ENCODE results near the gene LRRC3C.
"Not testable (repeated sequence)": the region's sequence is repeated elsewhere in the genome, so short reads cannot be mapped to it uniquely, and the experiment has no call there.

LRRC3C gene

DNA sequence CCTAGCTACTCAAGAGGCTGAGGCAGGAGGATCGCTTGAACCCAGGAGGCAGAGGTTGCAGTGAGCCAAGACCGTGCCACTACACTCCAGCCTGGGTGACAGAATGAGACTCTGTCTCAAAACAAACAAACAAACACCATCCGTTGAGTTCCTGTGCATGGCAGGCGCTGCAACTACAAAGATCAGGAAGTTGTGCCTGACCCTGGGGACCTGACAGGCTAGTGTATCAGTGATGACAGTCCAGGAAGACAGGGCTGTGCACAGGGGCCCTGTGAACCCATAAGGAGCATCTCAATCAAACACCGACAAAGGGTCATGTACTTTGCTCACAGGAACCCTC is 20.9 kb downstream of the LRRC3C start:
- H3K36me3 Mint-ChIP-seq (ENCODE audit: low read depth); H3K4me3 Mint-ChIP-seq; H3K27ac Mint-ChIP-seq; H3K9me3 Mint-ChIP-seq; intact Hi-C loops (cut with micrococcal nuclease): not testable (repeated sequence)
- Mint-ChIP-seq H3K4me1 (ENCODE audit: low read depth) (peaks cover 44% of the 10 kb centered on the region), H3K27me3 (peaks cover 29% of the 10 kb centered on the region)

DNA sequence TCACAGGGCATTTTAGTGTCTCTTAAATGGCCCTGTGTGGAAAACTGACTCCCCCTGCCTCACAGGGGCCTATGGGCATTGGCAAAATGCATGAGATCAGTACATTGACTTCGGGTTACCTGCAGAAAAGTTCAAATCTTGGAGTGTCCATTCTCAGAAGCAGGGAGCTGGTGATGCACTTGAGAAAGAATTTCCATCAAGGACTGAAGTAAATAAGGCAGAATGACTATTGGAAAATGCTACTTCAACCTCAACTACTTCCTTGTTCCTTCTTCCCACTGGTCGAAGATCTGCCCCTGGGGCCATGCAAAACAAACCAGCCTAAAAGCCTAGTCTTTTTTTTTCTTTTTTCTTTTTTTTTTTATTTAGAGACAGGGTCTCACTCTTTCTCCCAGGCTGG is 21.5 kb downstream of the LRRC3C start:
- Mint-ChIP-seq H3K27me3 (peaks cover 28% of the 10 kb centered on the region), H3K36me3 (ENCODE audit: low read depth) (no peaks in the 10 kb centered on the region), H3K4me1 (ENCODE audit: low read depth) (peaks cover 48% of the 10 kb centered on the region), H3K4me3 (no peak overlapping the region), H3K27ac (peak overlapping the region; percentile 32), H3K9me3 (no peaks in the 10 kb centered on the region)
- intact Hi-C loops (cut with micrococcal nuclease): no loop called here

DNA sequence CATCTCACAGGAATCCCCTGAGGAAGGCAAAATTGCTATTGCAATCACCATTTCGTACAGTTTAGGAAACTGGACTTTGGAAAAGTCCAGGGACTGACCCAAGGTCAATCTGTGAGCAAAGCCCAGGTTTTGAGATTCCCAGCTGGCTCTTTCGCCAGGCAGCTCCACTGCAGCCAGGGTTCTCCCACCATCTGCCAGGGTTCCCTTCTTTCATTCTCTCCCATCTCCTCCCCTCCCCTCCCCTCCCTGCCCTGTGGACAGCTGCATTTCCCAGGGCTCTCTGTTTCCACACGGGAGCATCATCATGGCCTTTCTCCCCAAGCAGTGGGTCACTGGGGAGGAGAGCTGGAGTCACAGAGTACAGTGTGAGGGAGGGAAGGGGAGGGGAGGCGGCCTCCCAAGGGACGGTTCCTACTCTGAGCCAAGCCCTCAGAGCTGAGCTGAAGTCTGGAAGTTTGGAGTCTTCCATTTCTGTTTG is 23.4 kb downstream of the LRRC3C start:
- intact Hi-C loops (cut with micrococcal nuclease): no loop called here
- Mint-ChIP-seq H3K27me3 (peaks cover 22% of the 10 kb centered on the region), H3K9me3 (no peaks in the 10 kb centered on the region), H3K36me3 (ENCODE audit: low read depth) (no peaks in the 10 kb centered on the region), H3K4me3 (no peak overlapping the region), H3K4me1 (ENCODE audit: low read depth) (peaks cover 58% of the 10 kb centered on the region), H3K27ac (no peak overlapping the region)

- Mint-ChIP-seq H3K27me3 (peaks cover 20% of the 10 kb centered on the region), H3K9me3 (no peaks in the 10 kb centered on the region), H3K4me1 (ENCODE audit: low read depth) (peaks cover 58% of the 10 kb centered on the region), H3K4me3 (peak overlapping the region; percentile 72), H3K27ac (peak overlapping the region; percentile 85), H3K36me3 (ENCODE audit: low read depth) (no peaks in the 10 kb centered on the region)
- intact Hi-C loops (cut with micrococcal nuclease): loop anchor here (2.0 kb wide), 1 partner anchor 25 kb away; the partner anchor contains the start of genes LRRC3C and ORMDL3
Observed at GRCh38 chr17:39951924-39952679, 24.6 kb downstream of the LRRC3C start.

DNA sequence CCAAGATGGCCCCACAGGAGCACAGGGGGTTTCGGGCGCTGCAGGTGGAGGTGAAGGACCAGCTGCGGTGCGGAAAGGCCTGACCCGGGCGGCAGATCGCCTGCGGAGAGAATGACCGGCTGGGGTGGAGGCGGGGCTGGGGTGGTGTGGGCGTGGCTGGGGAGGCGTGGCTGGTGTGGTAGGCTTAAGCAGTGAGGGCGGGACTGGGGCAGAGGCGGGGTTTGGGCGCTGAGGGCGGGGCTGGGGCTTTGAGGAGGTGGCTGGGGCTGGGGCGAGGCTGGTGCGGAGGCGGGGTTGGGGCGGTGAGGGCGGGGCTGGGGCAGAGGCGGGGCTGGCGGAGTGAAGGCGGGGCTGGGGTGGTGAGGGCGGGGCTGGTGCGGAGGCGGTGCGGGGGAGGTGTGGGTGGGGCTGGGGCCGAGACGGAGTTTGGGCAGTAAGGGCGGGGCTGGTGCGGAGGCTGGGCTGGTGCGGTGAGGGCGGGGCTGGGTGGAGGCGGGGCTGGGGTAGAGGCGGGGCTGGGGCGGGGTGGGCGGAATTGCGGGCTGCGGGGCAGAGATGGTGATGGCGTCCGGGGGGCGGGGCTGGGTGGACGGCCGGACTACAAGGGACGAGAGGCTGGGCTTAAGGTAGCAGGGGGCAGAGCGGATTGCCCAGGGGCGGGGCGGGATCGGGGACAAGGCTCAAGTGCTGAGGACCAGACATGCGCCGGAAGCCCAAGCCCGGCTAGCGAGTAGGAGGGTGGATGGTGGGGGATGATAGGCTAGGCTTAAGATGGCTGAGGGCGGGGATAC is 25.3 kb downstream of the LRRC3C start:
- Mint-ChIP-seq H3K27me3 (peaks cover 24% of the 10 kb centered on the region), H3K4me1 (ENCODE audit: low read depth) (peaks cover 58% of the 10 kb centered on the region), H3K9me3 (no peaks in the 10 kb centered on the region), H3K4me3 (peak overlapping the region; percentile 72), H3K27ac (peak overlapping the region; percentile 85), H3K36me3 (ENCODE audit: low read depth) (no peaks in the 10 kb centered on the region)
- intact Hi-C loops (cut with micrococcal nuclease): loop anchor here (1.0 to 2.0 kb wide), 2 partner anchors 26 to 27 kb away; partner anchors contain the start of genes LRRC3C, ORMDL3 and PSMD3

GRCh38 chr17:39953471-39953888 is 25.9 kb downstream of the LRRC3C start:
- H3K9me3 Mint-ChIP-seq: no peaks in the 10 kb centered on the region
- H3K4me3 Mint-ChIP-seq: peak overlapping the region; percentile 67
- H3K36me3 Mint-ChIP-seq (ENCODE audit: low read depth): no peaks in the 10 kb centered on the region
- intact Hi-C loops (cut with micrococcal nuclease): loop anchor here (1.0 to 2.0 kb wide), 2 partner anchors 27 kb away; partner anchors contain the start of genes LRRC3C, ORMDL3 and PSMD3
- H3K4me1 Mint-ChIP-seq (ENCODE audit: low read depth): peaks cover 60% of the 10 kb centered on the region
- H3K27me3 Mint-ChIP-seq: peaks cover 24% of the 10 kb centered on the region
- peak overlapping the region; percentile 82 for H3K27ac Mint-ChIP-seq

- peaks cover 58% of the 10 kb centered on the region for H3K4me1 Mint-ChIP-seq (ENCODE audit: low read depth)
- intact Hi-C loops (cut with micrococcal nuclease): no loop called here
- H3K27me3 Mint-ChIP-seq: peaks cover 24% of the 10 kb centered on the region
- H3K36me3 Mint-ChIP-seq (ENCODE audit: low read depth): no peaks in the 10 kb centered on the region
- no peak overlapping the region for H3K4me3 Mint-ChIP-seq
- H3K27ac Mint-ChIP-seq: no peak overlapping the region
- no peaks in the 10 kb centered on the region for H3K9me3 Mint-ChIP-seq
Observed at GRCh38 chr17:39954876-39955275, 27.3 kb downstream of the LRRC3C start.

DNA sequence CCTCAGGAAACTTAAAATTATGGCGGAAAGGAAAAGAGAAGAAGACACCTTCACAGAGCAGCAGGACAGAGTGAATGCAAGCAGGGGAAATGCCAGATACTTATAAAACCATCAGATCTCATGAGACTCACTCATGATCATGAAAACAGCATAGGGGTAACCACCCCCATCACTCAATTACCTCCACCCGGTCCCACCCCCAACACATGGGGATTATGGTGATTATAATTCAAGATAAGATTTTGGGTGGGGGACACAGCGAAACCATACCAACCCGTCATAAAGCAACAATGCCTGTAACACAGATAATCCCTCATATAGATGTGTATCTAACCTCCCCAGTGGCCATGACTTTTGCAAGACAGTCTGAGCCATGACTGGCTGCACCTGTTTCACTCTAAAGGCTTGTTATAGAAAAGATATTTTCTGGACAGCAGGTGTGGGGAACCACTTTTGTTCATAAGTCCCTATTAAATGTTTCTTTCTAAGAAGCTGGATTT is 28.2 kb downstream of the LRRC3C start:
- Mint-ChIP-seq H3K36me3 (ENCODE audit: low read depth) (no peaks in the 10 kb centered on the region), H3K4me1 (ENCODE audit: low read depth) (peaks cover 56% of the 10 kb centered on the region), H3K27ac (no peak overlapping the region), H3K27me3 (peaks cover 18% of the 10 kb centered on the region), H3K4me3 (no peak overlapping the region), H3K9me3 (no peaks in the 10 kb centered on the region)
- intact Hi-C loops (cut with micrococcal nuclease): no loop called here

DNA sequence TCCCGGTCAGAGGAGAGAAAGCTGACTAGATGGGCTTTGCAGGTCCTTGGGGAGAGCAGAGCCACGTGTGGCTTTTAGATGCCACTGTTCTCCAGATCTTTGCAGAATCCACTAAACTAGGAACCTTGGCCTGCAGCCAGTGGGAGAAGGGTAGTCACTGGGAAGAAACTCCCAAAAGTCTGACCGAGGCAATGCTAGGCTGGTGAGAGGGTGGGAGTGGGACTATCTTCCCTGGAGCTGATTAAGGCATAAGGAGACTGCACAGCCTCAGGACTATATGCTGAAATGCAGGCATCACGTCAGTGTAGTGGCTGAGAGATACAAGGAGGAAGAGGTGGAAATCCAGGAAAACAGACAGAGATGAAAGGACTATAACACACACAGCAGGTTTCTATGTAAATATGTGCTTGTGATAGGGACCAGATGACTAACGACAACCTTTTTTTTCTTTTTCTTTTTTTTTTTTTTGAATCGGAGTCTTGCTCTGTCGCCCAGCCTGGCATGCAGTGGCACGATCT is 33.1 kb downstream of the LRRC3C start:
- H3K27ac Mint-ChIP-seq: peak overlapping the region; percentile 87
- H3K9me3 Mint-ChIP-seq: no peaks in the 10 kb centered on the region
- H3K27me3 Mint-ChIP-seq: peaks cover 12% of the 10 kb centered on the region
- H3K4me3 Mint-ChIP-seq: no peak overlapping the region
- peaks cover 52% of the 10 kb centered on the region for H3K4me1 Mint-ChIP-seq (ENCODE audit: low read depth)
- intact Hi-C loops (cut with micrococcal nuclease): no loop called here
- H3K36me3 Mint-ChIP-seq (ENCODE audit: low read depth): no peaks in the 10 kb centered on the region

- no peaks in the 10 kb centered on the region for H3K9me3 Mint-ChIP-seq
- intact Hi-C loops (cut with micrococcal nuclease): no loop called here
- peak within 1 kb of the TSS; percentile 63 for H3K27ac Mint-ChIP-seq
- H3K4me3 Mint-ChIP-seq: no peak within 1 kb of the TSS
- H3K4me1 Mint-ChIP-seq (ENCODE audit: low read depth): peaks cover 72% of the 10 kb centered on the region
- no peaks in the 10 kb centered on the region for H3K36me3 Mint-ChIP-seq (ENCODE audit: low read depth)
- H3K27me3 Mint-ChIP-seq: peaks cover 10% of the 10 kb centered on the region
Observed at GRCh38 chr17:39962642-39963220, 35.2 kb downstream of the LRRC3C start, which contains the start of gene GSDMA. Gene GSDMA (plus strand): TSS chr17:39963004. CDS start chr17:39965688, 2,684 bp downstream.

GRCh38 chr17:39963829-39964228 is 36.3 kb downstream of the LRRC3C start:
- Mint-ChIP-seq H3K4me1 (ENCODE audit: low read depth) (peaks cover 72% of the 10 kb centered on the region), H3K9me3 (no peaks in the 10 kb centered on the region), H3K36me3 (ENCODE audit: low read depth) (no peaks in the 10 kb centered on the region), H3K4me3 (no peak overlapping the region), H3K27me3 (peaks cover 8% of the 10 kb centered on the region), H3K27ac (peak overlapping the region; percentile 10)
- intact Hi-C loops (cut with micrococcal nuclease): no loop called here

DNA sequence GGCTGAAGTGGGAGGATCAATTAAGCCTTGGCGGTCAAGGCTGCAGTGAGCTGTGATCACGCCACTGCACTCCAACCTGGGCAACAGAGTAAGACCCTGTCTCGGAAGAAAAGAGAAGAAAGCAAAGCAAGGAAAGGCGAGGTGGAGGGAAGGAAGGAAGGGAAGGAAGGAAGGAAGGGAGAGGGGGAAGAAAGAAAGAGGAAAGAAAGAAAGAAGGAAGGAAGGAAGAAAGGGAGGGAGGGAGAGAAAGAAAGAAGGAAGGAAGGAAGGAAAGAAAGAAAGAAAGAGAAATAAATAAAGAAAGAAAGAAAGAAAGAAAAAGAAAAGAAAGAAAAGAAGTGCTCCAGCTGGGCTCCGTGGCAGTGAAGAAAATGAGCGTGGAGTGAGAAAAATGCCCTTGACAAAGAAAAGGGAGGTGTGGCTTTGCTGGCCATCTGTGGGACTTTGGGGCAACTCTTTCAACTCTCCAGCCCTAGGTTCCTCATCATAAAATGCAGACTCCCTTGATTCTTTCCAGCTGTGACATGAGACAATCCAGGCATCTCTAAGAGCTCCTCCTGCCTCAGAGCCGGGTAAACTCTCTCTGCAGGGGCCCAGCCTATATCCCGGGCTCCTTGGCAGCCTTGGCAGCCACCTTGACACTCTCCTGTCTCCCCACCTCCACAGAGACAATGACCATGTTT is 37.6 kb downstream of the LRRC3C start:
- Mint-ChIP-seq H3K27me3 (peaks cover 10% of the 10 kb centered on the region), H3K9me3 (no peaks in the 10 kb centered on the region), H3K27ac (peak overlapping the region; percentile 91), H3K4me3 (peak overlapping the region; percentile 11), H3K36me3 (ENCODE audit: low read depth) (no peaks in the 10 kb centered on the region), H3K4me1 (ENCODE audit: low read depth) (peaks cover 75% of the 10 kb centered on the region)
- intact Hi-C loops (cut with micrococcal nuclease): no loop called here

DNA sequence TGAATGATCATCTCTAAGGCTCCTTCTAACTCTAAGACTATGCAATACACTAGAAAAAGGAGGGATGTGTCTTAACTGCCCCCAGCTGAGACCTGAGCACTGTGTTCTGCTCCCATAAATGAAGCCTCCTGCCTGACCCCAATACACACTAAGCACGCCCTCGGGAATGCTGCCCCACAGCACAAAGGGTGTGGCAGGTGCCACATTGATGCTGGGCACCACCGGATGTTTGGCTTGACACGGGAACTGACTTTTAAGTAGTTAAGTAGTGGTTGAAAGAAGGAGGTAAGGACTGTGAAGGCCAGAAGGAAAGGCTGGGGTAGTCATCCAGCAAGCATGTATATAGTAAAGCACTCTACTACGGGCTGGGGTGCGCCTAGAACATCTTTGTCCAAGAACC is 39.2 kb downstream of the LRRC3C start:
- Mint-ChIP-seq H3K9me3 (no peaks in the 10 kb centered on the region), H3K27ac (peak overlapping the region; percentile 91), H3K4me1 (ENCODE audit: low read depth) (peaks cover 81% of the 10 kb centered on the region), H3K36me3 (ENCODE audit: low read depth) (no peaks in the 10 kb centered on the region), H3K27me3 (peaks cover 14% of the 10 kb centered on the region), H3K4me3 (no peak overlapping the region)
- intact Hi-C loops (cut with micrococcal nuclease): no loop called here

All from dendritic cell treated with granulocyte-macrophage colony-stimulating factor and Interleukin-4, amounts not matched to agents 40 ng/mL and 50 ng/mL, for 4 days (primary cell).